Peyer's patch (tissue), 4 donors: ENCODE data around the gene LCN9. TPM values are rescaled to one million over a fixed set of nuclear protein-coding genes. Genes with fewer than 3 reads are reported as not detected.

ENCODE experiments used
- DNase-seq, 3 donors: peaks; one replicate each; pipeline ENCODE4 v3.0.0-alpha.2; 2017 to 2019
- H3K27ac ChIP-seq, 4 donors: fragments of 200-600 bp; sonication (generic); one replicate each; pipeline ENCODE4 v1.5.1; 2016 to 2019
- H3K27me3 ChIP-seq, 2 donors: fragments of 200-600 bp; sonication (generic); one replicate each; pipeline ENCODE4 v1.5.1; 2019
- H3K36me3 ChIP-seq, 3 donors: fragments of 200-600 bp; sonication (generic); one replicate each; pipeline ENCODE4 v1.5.1; 2016 to 2019
- H3K4me1 ChIP-seq, 4 donors: fragments of 200-600 bp; sonication (generic); one replicate each; pipeline ENCODE4 v1.5.1; 2016 to 2019
- H3K4me3 ChIP-seq, 4 donors: fragments of 200-600 bp; sonication (generic); 1 replicate in 3 of 4; 2 replicates in 1 of 4; pipeline ENCODE4 v1.5.1; 2016 to 2019; ENCODE audit warnings: mild to moderate bottlenecking in 1 of 4
- H3K9me3 ChIP-seq, 4 donors: fragments of 200-600 bp; sonication (generic); one replicate each; pipeline ENCODE4 v1.5.1; 2016 to 2019; ENCODE audit warnings: mild to moderate bottlenecking in 1 of 4
- POLR2A ChIP-seq, 2 donors: fragments of 450-650 bp; IDR thresholded peaks; one replicate each; pipeline ENCODE4 v1.5.1; 2017; ENCODE audit warnings: antibody characterized with exemption in 2 of 2, mild to moderate bottlenecking in 2 of 2, moderate library complexity in 2 of 2
- total RNA-seq, 4 donors: library from RNA; depleted of rRNA; stranded (reverse); fragments of >200 nt; gene quantifications; one replicate each; pipeline ENCODE4 v1.1.0, GENCODE V29; 2016
- TF ChIP-seq, protein P1 (sequence below), 6 experiments: fragments of 450-650 bp in 4 of 6; fragments of 200-600 bp in 2 of 6; sonication (generic) in 1 of 6; IDR thresholded peaks; one replicate each; pipeline ENCODE4 v1.5.1; 2017 to 2019; ENCODE audit warnings: antibody characterized with exemption in 6 of 6, mild to moderate bottlenecking in 3 of 6, moderate library complexity in 1 of 6

LCN9 gene
- total RNA-seq, 4 donors from 2014 or later = not detected

DNA sequence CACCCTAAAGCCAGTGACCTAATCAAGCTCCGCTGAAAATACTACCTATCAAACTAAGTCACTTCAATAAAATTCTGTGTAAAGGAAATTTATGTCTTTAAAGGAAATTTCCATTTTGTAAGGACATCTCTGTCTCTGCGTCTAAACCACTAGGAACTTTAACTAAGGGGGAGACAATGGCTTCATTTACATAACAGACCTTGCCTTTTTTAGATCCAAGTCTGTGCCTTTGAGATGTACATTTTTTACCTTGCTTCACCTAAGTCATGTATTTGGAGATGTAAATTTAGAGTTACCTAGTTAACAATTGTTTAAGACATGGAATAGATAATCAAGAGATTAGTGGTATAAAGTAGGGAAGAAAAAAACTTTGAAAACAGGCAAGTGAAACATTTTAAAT lies 13.6 kb upstream of the LCN9 start:
- no peaks in the 10 kb centered on the region for H3K36me3 ChIP-seq
- H3K9me3 ChIP-seq = peaks cover 0 to 23% (median 5%) of the 10 kb centered on the region in 4 donors
- no peaks in the 10 kb centered on the region for H3K27me3 ChIP-seq
- DNase-seq = no peak
- H3K4me1 ChIP-seq = no peaks in the 10 kb centered on the region
- H3K27ac ChIP-seq = no peak overlapping the region
- TF ChIP-seq, protein P1, sequence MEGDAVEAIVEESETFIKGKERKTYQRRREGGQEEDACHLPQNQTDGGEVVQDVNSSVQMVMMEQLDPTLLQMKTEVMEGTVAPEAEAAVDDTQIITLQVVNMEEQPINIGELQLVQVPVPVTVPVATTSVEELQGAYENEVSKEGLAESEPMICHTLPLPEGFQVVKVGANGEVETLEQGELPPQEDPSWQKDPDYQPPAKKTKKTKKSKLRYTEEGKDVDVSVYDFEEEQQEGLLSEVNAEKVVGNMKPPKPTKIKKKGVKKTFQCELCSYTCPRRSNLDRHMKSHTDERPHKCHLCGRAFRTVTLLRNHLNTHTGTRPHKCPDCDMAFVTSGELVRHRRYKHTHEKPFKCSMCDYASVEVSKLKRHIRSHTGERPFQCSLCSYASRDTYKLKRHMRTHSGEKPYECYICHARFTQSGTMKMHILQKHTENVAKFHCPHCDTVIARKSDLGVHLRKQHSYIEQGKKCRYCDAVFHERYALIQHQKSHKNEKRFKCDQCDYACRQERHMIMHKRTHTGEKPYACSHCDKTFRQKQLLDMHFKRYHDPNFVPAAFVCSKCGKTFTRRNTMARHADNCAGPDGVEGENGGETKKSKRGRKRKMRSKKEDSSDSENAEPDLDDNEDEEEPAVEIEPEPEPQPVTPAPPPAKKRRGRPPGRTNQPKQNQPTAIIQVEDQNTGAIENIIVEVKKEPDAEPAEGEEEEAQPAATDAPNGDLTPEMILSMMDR (IDR thresholded peaks at IDR 0.05) = no peak
- no peak for TF ChIP-seq POLR2A (IDR thresholded peaks at IDR 0.05)
- H3K4me3 ChIP-seq = no peak overlapping the region

DNA sequence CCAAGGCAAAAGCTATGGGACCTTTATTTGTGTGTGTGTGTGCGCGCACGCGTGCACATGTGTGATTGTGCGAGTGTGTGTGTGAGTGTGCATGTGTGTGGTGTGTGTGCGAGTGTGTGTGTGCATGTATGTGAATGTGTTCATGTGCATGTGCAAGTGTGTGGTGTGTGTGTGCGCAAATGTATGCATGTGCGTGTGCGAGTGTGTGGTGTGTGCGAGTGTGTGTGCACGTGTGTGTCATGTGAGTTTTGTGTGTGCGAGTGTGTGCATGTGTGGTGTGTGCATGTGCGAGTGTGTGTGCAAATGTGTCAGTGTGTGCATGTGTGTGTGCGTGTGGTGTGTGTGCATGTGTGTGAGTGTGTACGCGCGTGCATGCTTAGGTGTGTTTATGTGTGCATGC lies 12.7 kb upstream of the LCN9 start:
- H3K27ac ChIP-seq = no peak overlapping the region
- H3K36me3 ChIP-seq = no peaks in the 10 kb centered on the region
- DNase-seq = no peak
- H3K9me3 ChIP-seq = peaks cover 0 to 15% (median 5%) of the 10 kb centered on the region in 4 donors
- TF ChIP-seq, protein P1 (IDR thresholded peaks at IDR 0.05) = no peak
- TF ChIP-seq POLR2A (IDR thresholded peaks at IDR 0.05) = no peak
- H3K4me3 ChIP-seq = no peak overlapping the region
- H3K27me3 ChIP-seq = no peaks in the 10 kb centered on the region
- H3K4me1 ChIP-seq = no peaks in the 10 kb centered on the region

DNA sequence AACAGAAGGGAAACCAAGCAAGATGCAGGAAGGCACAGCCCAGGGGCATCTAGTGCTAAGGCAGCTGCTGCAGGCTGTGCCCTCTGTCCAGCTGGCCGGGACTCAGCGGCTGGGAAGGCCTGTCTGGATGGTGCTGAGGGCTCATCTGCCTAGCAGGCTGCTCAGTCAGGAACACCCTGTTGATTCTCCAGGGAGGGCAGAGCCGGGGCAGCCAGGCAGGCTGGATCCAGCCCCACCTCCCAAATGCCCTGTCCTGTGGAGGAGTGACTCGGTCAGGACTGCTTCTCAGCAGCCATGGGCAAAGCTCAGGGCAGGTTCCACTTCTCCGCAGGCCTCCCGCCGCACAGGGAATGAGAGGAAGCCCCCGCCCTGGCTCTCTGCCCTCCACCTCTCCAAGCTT lies 7.8 kb upstream of the LCN9 start:
- no peak overlapping the region for H3K4me3 ChIP-seq
- TF ChIP-seq POLR2A (IDR thresholded peaks at IDR 0.05) = no peak
- TF ChIP-seq, protein P1 (IDR thresholded peaks at IDR 0.05) = no peak
- no peaks in the 10 kb centered on the region for H3K27me3 ChIP-seq
- H3K9me3 ChIP-seq = no peaks in the 10 kb centered on the region
- DNase-seq = peak in 1 of 3 donors; percentile 22
- no peaks in the 10 kb centered on the region for H3K4me1 ChIP-seq
- no peak overlapping the region for H3K27ac ChIP-seq
- H3K36me3 ChIP-seq = no peaks in the 10 kb centered on the region

DNA sequence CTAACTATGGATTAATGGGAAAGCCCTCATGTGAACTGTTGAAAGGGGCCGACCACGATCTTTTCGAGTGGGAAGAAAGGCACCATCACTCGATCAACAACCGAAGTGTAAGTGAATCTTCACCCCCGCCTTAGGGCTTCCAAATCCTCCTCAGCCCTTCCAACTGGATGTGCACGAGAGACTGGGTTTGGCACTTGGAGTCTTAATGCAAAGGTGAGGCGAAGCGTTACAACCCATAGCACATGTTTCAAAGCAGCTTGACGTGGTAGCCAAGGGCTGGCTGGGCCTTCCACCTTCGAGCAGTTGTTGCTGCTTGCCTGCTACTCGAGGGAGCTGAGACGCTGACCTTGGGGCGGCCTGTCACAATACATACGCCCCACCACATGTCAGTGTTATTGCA lies 5.7 kb upstream of the LCN9 start:
- H3K36me3 ChIP-seq = no peaks in the 10 kb centered on the region
- no peaks in the 10 kb centered on the region for H3K4me1 ChIP-seq
- H3K27ac ChIP-seq = no peak overlapping the region
- TF ChIP-seq POLR2A (IDR thresholded peaks at IDR 0.05) = no peak
- TF ChIP-seq, protein P1 (IDR thresholded peaks at IDR 0.05) = no peak
- H3K9me3 ChIP-seq = no peaks in the 10 kb centered on the region
- no peak overlapping the region for H3K4me3 ChIP-seq
- H3K27me3 ChIP-seq = no peaks in the 10 kb centered on the region
- DNase-seq = peak in 1 of 3 donors; percentile 28

DNA sequence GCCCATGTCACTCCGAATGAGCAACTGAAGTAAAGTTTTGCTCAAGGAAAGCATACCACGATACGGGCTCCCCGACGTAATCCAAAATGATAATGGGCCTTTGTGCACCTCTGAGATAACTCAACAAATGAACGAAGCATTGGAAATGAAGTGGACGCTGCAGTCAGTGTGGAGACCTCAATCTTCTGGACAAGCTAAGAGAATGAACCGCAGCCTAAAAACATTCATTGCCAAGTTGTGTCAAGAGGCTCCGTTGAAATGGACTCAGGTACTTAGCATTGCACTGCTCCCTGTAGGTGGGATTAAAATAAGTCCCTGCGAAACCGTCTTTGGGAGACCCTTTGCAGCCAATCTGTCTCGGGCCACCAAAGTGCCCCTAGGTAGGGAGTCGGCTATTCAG lies 3.9 kb upstream of the LCN9 start:
- DNase-seq = no peak
- Histone ChIP-seq H3K4me3 (no peak overlapping the region), H3K27ac (no peak overlapping the region), H3K4me1 (no peaks in the 10 kb centered on the region), H3K36me3 (no peaks in the 10 kb centered on the region), H3K27me3 (no peaks in the 10 kb centered on the region), H3K9me3 (no peaks in the 10 kb centered on the region)
- TF ChIP-seq, protein P1 (IDR thresholded peaks at IDR 0.05) = no peak
- no peak for TF ChIP-seq POLR2A (IDR thresholded peaks at IDR 0.05)

DNA sequence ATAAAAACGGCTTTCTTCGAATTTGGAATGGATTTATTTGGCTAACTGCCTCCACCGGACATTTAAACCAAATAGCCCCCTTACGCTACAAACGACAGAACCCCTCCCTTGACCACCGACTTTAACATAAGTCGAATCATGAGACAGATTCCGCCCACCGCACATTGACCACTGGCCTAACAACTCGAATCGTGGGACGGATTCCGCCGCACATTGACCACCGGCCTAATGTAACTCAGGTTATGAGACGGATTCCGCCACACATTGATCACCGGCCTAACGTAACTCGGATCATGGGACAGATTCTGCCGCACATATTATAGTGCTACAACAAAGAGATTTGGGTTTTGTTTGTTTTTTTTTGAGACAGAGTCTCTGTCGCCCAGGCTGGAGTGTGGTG lies 2.7 kb upstream of the LCN9 start:
- no peak overlapping the region for H3K27ac ChIP-seq
- H3K27me3 ChIP-seq = no peaks in the 10 kb centered on the region
- no peaks in the 10 kb centered on the region for H3K9me3 ChIP-seq
- no peaks in the 10 kb centered on the region for H3K36me3 ChIP-seq
- H3K4me3 ChIP-seq = no peak overlapping the region
- no peak for TF ChIP-seq POLR2A (IDR thresholded peaks at IDR 0.05)
- TF ChIP-seq, protein P1 (IDR thresholded peaks at IDR 0.05) = no peak
- H3K4me1 ChIP-seq = no peaks in the 10 kb centered on the region
- peak in 1 of 3 donors; percentile 29 for DNase-seq
